ENCODE results near the gene SLC35A2. TPM values are rescaled to one million over a fixed set of nuclear protein-coding genes. Genes with fewer than 3 reads are reported as not detected.

The SLC35A2 gene
- total RNA-seq, 1 experiment from 2014 or later = 35.0 TPM

DNA sequence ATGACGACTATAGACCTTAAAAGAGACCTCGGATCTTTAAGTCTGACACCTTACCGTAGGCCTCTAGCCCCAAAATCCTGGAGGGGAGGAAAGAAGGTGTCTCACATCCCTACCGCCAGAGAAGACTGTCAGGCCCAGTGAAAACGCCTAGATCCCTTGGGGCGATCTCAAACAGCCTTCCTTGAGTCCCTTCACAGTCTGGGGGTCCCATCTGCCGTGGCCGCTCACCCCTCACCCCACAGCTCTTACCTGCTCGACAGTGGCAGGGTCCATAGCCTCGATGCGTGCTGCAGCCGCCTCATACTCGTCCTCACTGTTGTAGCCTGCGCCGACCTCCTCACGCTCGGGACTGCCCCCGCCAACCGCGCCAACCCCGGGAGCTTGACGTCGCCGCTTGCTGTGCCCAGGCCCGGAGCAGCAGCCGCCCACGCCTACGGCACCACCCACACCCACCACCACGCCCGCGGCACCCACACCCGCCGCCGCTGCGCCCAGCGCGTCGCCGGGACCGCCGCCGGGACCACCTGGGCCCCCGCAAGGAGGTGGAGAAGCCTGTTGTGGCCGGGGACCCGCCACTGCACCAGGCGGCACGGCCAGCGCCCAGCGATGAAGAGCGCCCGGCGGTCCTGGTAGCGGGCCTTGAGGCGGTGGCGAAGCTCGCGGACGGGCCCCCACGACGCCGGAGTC lies 45.4 kb upstream of the SLC35A2 start:
- intact Hi-C loops (cut with micrococcal nuclease) = loop anchor here (2.0 kb wide), 1 partner anchor 38 kb away; the partner anchor contains the start of gene PIM2
- H3K4me1 ChIP-seq (ENCODE audit: control insufficient read depth in 1 of 2, insufficient read depth in 2 of 2, low read length in 2 of 2) = peaks cover 11 to 18% of the 10 kb centered on the region in 2 experiments

DNA sequence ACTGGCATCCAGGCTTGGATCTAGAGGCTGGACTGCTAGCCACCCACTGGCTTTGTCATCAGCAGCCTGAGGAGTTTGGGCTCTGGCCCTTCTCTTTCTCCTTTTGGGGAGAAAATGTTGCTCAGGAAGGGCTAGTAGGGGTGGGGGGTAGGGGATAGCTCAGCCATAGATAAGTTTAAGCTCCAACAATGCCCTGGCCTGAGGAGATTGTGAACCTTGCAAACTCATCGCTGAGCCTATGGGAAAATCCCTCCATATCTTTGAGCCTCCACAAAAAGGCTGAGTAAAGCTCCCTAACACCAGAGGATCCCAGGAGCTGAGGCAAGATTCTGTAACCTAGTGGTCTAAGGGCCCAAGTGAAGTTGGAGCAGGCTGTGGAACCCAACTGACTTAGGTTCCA lies 37.1 kb upstream of the SLC35A2 start:
- ChIA-PET RAD21 (ENCODE audit: low non-redundant PET in 1 of 2, low total read pairs in 2 of 2, uncharacterized antibody in 2 of 2, unreplicated experiment in 2 of 2) (no interaction called here), POLR2A (no interaction called here), CTCF (no interaction called here)
- BruUV-seq (replicated peaks) = no TSS peak
- Histone ChIP-seq H3K27ac (ENCODE audit: low read depth, low read length) (no peak overlapping the region), H3K9me2 (ENCODE audit: insufficient read depth) (no peaks in the 10 kb centered on the region), H3K36me3 (ENCODE audit: control insufficient read depth in 1 of 2, insufficient read depth in 2 of 2, low read length in 2 of 2) (no peaks in the 10 kb centered on the region), H3K4me3 (replicated peaks in 1 of 2; ENCODE audit: low read depth in 1 of 2, low read length in 2 of 2) (no peak overlapping the region), H3K4me1 (ENCODE audit: control insufficient read depth in 1 of 2, insufficient read depth in 2 of 2, low read length in 2 of 2) (no peaks in the 10 kb centered on the region), H3K9me3 (ENCODE audit: control insufficient read depth in 1 of 2, insufficient read depth in 1 of 2, low read depth in 1 of 2, low read length in 2 of 2) (no peaks in the 10 kb centered on the region), H4K20me1 (ENCODE audit: insufficient read depth) (no peaks in the 10 kb centered on the region), H3K4me2 (ENCODE audit: low read length) (no peak overlapping the region), H3K27me3 (ENCODE audit: insufficient read depth, low read length) (no peaks in the 10 kb centered on the region), H3K79me2 (ENCODE audit: insufficient read depth, low read length) (peaks cover 52% of the 10 kb centered on the region), H3K9ac (ENCODE audit: low read length) (no peak overlapping the region), H2AFZ (ENCODE audit: low read depth, low read length, poor library complexity, severe bottlenecking) (no peak overlapping the region)
- TF ChIP-seq CBX3 (IDR thresholded peaks at IDR 0.05; ENCODE audit: low read depth) = no peak
- TF ChIP-seq, protein P1, sequence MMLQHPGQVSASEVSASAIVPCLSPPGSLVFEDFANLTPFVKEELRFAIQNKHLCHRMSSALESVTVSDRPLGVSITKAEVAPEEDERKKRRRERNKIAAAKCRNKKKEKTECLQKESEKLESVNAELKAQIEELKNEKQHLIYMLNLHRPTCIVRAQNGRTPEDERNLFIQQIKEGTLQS (IDR thresholded peaks at IDR 0.05) = no peak
- TF ChIP-seq SIN3A (IDR thresholded peaks at IDR 0.05; ENCODE audit: low read depth) = no peak
- TF ChIP-seq, protein P2, sequence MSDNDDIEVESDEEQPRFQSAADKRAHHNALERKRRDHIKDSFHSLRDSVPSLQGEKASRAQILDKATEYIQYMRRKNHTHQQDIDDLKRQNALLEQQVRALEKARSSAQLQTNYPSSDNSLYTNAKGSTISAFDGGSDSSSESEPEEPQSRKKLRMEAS (IDR thresholded peaks at IDR 0.05) = no peak
- TF ChIP-seq CEBPB (IDR thresholded peaks at IDR 0.05; ENCODE audit: low read depth) = no peak
- TF ChIP-seq ZFX (IDR thresholded peaks at IDR 0.05) = no peak
- intact Hi-C loops (cut with micrococcal nuclease) = loop anchor here (5.0 kb wide), 1 partner anchor 301 kb away; no protein-coding TSS in a partner anchor
- ATAC-seq (no peak), DNase-seq (ENCODE audit: low read depth, low spot score) (no peak)

More for the DNA sequence above, 45.4 kb upstream of the SLC35A2 start:
- no peaks in the 10 kb centered on the region for H3K27me3 ChIP-seq (ENCODE audit: insufficient read depth, low read length)
- no peaks in the 10 kb centered on the region for H3K9me2 ChIP-seq (ENCODE audit: insufficient read depth)
- RAD21 ChIA-PET (ENCODE audit: low non-redundant PET in 1 of 2, low total read pairs in 2 of 2, uncharacterized antibody in 2 of 2, unreplicated experiment in 2 of 2) = no interaction called here
- H3K4me3 ChIP-seq (replicated peaks in 1 of 2; ENCODE audit: low read depth in 1 of 2, low read length in 2 of 2) = peak overlapping the region; percentile 76 to 77
- peaks cover 7 to 14% of the 10 kb centered on the region in 2 experiments; a peak in 2 of 4 replicates for H3K36me3 ChIP-seq (ENCODE audit: control insufficient read depth in 1 of 2, insufficient read depth in 2 of 2, low read length in 2 of 2)
- ATAC-seq (peak; percentile 1; the same call in 1 of the 2 replicates), DNase-seq (ENCODE audit: low read depth, low spot score) (no peak)
- H4K20me1 ChIP-seq (ENCODE audit: insufficient read depth) = no peaks in the 10 kb centered on the region
- POLR2A ChIA-PET = no interaction called here
- H2AFZ ChIP-seq (ENCODE audit: low read depth, low read length, poor library complexity, severe bottlenecking) = no peak overlapping the region
- TF ChIP-seq, protein P3, sequence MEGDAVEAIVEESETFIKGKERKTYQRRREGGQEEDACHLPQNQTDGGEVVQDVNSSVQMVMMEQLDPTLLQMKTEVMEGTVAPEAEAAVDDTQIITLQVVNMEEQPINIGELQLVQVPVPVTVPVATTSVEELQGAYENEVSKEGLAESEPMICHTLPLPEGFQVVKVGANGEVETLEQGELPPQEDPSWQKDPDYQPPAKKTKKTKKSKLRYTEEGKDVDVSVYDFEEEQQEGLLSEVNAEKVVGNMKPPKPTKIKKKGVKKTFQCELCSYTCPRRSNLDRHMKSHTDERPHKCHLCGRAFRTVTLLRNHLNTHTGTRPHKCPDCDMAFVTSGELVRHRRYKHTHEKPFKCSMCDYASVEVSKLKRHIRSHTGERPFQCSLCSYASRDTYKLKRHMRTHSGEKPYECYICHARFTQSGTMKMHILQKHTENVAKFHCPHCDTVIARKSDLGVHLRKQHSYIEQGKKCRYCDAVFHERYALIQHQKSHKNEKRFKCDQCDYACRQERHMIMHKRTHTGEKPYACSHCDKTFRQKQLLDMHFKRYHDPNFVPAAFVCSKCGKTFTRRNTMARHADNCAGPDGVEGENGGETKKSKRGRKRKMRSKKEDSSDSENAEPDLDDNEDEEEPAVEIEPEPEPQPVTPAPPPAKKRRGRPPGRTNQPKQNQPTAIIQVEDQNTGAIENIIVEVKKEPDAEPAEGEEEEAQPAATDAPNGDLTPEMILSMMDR (IDR thresholded peaks at IDR 0.05 in 2 of 3, conservative IDR thresholded peaks at IDR 0.05 in 1 of 3; ENCODE audit: borderline replicate concordance in 1 of 3, insufficient read depth in 1 of 3, low read depth in 2 of 3, low read length in 2 of 3) = no peak
- 0 out of 2 replicates have a peak, but pooled peaks have one; percentile 23 for TF ChIP-seq ZFX (IDR thresholded peaks at IDR 0.05)
- peak overlapping the region; percentile 93 for H3K27ac ChIP-seq (ENCODE audit: low read depth, low read length)
- CTCF ChIA-PET = no interaction called here
- peaks cover 53% of the 10 kb centered on the region for H3K79me2 ChIP-seq (ENCODE audit: insufficient read depth, low read length)
- peak overlapping the region; percentile 90 for H3K9ac ChIP-seq (ENCODE audit: low read length)
- no peaks in the 10 kb centered on the region for H3K9me3 ChIP-seq (ENCODE audit: control insufficient read depth in 1 of 2, insufficient read depth in 1 of 2, low read depth in 1 of 2, low read length in 2 of 2)
- no TSS peak for BruUV-seq (replicated peaks)
- peak overlapping the region; percentile 84 for H3K4me2 ChIP-seq (ENCODE audit: low read length)
